ENCODE measurements around the gene PDE7B.

The PDE7B gene

DNA sequence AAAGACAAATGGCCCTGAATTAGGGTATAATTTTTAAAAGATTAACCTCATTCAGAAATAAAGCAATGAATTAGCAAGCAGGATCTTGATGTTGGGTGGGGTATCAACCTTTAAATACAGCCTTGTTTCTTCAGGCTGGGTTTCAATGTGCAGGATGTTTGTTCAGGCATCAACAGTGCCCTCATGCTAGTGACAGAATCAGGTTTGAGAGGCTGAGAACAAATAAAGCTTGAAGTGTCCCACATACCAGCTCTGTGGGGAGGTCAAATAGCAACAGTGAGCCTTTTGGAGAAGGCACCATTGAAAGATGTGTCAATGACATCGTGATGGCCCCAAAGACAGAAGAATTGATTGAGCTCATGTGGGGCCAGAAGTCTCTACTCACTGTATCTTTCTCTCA, 330.4 kb downstream of the PDE7B start:
- H3K4me3 Mint-ChIP-seq: no peak overlapping the region
- H3K27me3 Mint-ChIP-seq: no peaks in the 10 kb centered on the region
- H3K27ac Mint-ChIP-seq: no peak overlapping the region
- H3K36me3 Mint-ChIP-seq: peaks cover 3% of the 10 kb centered on the region
- H3K9me3 Mint-ChIP-seq (ENCODE audit: low read depth): no peaks in the 10 kb centered on the region
- no peaks in the 10 kb centered on the region for H3K4me1 Mint-ChIP-seq (ENCODE audit: low read depth)

DNA sequence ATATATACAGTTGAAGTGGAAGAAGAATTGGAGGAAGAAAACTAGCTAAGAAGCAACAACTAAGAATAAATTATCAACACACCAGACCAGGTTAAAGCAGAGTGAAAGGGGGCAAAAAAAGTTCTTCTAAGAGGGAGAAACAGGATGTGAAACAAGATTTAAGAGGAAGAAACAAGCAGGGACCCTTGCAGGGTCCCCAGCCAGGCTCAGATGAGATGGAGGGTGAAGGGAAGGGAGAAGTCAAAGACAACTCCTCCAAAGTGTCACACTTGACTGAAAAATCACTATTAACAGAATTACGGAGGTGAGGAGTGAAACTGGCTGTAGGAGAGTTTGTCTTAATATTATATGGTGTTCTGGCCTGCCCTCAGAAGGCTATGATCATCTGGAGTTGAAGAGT, 333.2 kb downstream of the PDE7B start:
- Mint-ChIP-seq H3K4me3 (no peak overlapping the region), H3K4me1 (ENCODE audit: low read depth) (no peaks in the 10 kb centered on the region), H3K9me3 (ENCODE audit: low read depth) (no peaks in the 10 kb centered on the region), H3K27me3 (no peaks in the 10 kb centered on the region), H3K27ac (no peak overlapping the region), H3K36me3 (no peaks in the 10 kb centered on the region)

DNA sequence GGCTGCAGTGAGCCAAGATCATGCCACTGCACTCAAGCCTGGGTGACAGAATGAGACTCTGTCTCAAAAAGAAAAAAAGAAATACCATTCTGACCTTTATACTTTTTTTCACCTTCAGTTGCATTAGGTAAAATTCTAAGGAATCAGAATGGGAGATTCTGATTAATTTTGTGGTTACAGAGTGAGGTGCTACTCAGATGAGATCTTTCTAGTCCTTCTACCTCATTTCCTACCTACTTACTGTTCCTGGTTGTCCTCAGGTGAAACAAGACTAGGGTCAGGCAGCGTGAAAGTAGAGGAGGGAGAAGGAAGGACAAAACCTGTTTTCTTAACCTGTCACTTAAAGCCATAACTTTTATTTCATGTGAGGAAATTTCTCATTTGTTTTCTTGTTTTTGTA, 334.9 kb downstream of the PDE7B start:
- Mint-ChIP-seq H3K4me3 (no peak overlapping the region), H3K9me3 (ENCODE audit: low read depth) (no peaks in the 10 kb centered on the region), H3K4me1 (ENCODE audit: low read depth) (no peaks in the 10 kb centered on the region), H3K27ac (no peak overlapping the region), H3K36me3 (no peaks in the 10 kb centered on the region), H3K27me3 (no peaks in the 10 kb centered on the region)

DNA sequence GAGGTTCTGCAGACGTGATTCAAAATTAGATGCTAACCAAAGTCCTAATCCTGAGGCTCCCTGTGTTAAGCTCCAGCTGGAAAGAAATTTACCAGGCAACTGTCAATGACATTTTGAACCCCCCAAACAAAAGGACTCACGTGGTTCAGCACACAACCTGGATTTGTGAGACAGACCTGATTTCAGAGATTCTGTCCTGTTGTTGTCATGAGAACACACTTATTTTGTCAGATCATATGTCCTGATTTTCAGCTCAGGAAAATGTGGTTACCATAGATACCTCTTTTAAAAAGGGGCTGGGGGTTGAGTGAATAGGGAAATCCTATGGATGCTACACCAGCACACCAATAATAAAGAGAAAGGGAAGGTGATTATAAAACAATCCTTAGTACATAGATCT, 337.0 kb downstream of the PDE7B start:
- Mint-ChIP-seq H3K4me3 (no peak overlapping the region), H3K27me3 (no peaks in the 10 kb centered on the region), H3K9me3 (ENCODE audit: low read depth) (no peaks in the 10 kb centered on the region), H3K27ac (no peak overlapping the region), H3K4me1 (ENCODE audit: low read depth) (no peaks in the 10 kb centered on the region), H3K36me3 (no peaks in the 10 kb centered on the region)

DNA sequence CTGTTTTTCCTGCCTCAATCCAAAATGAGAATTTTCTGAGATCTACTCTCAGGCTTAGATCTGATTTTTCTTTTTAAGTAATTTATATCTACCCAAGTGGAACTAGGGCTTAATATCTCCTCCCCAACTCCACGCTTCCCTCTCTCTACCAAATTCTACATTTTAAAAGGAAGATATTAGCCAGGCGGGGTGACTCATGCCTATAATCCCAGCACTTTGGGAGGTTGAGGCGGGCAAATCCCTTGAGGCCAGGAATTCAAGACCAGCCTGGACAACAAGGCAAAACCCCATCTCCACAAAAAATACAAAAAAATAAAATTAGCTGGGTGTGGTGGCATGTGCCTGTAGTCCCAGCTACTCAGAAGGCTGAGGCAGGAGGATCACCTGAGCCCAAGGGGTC, 337.6 kb downstream of the PDE7B start:
- H3K4me3 Mint-ChIP-seq: no peak overlapping the region
- H3K27me3 Mint-ChIP-seq: no peaks in the 10 kb centered on the region
- H3K36me3 Mint-ChIP-seq: no peaks in the 10 kb centered on the region
- no peaks in the 10 kb centered on the region for H3K9me3 Mint-ChIP-seq (ENCODE audit: low read depth)
- no peaks in the 10 kb centered on the region for H3K4me1 Mint-ChIP-seq (ENCODE audit: low read depth)
- H3K27ac Mint-ChIP-seq: no peak overlapping the region

DNA sequence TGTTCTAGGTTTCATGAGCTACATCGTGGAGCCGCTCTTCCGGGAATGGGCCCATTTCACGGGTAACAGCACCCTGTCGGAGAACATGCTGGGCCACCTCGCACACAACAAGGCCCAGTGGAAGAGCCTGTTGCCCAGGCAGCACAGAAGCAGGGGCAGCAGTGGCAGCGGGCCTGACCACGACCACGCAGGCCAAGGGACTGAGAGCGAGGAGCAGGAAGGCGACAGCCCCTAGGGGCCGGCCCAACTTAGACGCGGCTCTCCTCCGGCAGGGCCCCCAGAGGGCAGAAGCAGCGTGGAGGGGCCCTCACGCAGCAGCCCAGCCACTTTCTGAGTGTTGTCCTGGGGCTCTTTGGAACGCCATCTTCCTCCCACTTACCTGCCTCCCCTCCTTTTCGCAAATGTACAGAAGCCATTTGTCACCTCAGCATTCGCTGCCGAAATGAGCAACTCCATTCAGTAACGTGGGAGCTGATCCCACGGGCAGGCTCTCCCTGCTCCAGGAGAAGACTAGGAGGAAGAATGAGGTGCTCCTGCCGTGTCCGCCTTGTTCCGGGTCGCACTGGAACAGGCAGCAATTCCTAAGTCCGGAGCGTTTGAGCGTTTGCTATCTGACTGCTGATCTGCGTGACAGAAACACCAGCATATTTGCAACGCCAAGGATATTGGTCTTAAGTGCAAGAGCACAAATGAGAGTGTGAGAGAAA, 340.3 kb downstream of the PDE7B start:
- Mint-ChIP-seq H3K36me3 (no peaks in the 10 kb centered on the region), H3K4me1 (ENCODE audit: low read depth) (no peaks in the 10 kb centered on the region), H3K9me3 (ENCODE audit: low read depth) (no peaks in the 10 kb centered on the region), H3K4me3 (no peak overlapping the region), H3K27me3 (no peaks in the 10 kb centered on the region), H3K27ac (no peak overlapping the region)

DNA sequence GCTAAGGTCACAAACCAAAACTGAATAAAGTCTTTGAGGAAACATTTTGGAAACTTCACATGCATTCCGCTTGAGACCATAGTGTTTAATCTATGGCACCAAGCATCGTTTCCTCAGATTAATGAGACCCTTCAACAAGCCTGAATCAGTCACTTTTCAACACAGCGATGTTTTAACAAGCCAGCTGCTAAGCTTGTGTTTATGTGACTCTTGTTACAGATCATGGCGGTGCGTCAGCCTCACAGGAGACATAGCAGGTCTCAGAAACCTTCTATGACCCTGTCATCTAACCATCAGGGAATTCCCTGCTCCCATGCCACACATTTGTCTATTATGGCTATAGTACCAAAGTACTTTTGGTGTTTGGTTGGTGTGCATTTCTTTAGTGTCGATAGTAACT, 341.4 kb downstream of the PDE7B start:
- Mint-ChIP-seq H3K9me3 (ENCODE audit: low read depth) (no peaks in the 10 kb centered on the region), H3K4me1 (ENCODE audit: low read depth) (no peaks in the 10 kb centered on the region), H3K36me3 (no peaks in the 10 kb centered on the region), H3K4me3 (no peak overlapping the region), H3K27me3 (no peaks in the 10 kb centered on the region), H3K27ac (no peak overlapping the region)

DNA sequence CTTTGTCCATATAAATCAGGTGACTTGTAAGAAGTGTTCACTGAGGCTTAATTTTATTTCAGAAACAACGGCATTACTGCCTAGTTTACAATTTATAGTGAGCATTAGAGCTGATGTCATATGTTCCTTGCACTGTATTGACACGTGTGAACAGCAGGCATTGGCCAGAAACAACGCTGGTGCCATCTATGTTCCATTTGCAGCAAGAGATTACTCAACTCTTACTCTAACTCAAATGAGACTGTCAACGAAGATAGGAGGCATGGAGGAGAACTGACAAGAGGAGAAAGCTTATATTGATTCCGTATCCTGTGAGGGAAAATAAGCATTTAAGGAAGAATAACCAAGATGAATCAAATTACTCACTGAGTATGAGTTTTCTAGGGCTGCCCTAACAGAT, 350.2 kb downstream of the PDE7B start:
- Mint-ChIP-seq H3K4me1 (ENCODE audit: low read depth) (no peaks in the 10 kb centered on the region), H3K27ac (no peak overlapping the region), H3K36me3 (no peaks in the 10 kb centered on the region)

GRCh38 chr6:136208783-136209182, 357.3 kb downstream of the PDE7B start:
- Mint-ChIP-seq H3K27me3 (no peaks in the 10 kb centered on the region), H3K36me3 (peaks cover 2% of the 10 kb centered on the region), H3K4me1 (ENCODE audit: low read depth) (no peaks in the 10 kb centered on the region), H3K27ac (no peak overlapping the region), H3K4me3 (no peak overlapping the region), H3K9me3 (ENCODE audit: low read depth) (no peaks in the 10 kb centered on the region)

More for the DNA sequence above, 350.2 kb downstream of the PDE7B start:
- Mint-ChIP-seq H3K9me3 (ENCODE audit: low read depth) (no peaks in the 10 kb centered on the region), H3K27me3 (no peaks in the 10 kb centered on the region), H3K4me3 (no peak overlapping the region)

DNA sequence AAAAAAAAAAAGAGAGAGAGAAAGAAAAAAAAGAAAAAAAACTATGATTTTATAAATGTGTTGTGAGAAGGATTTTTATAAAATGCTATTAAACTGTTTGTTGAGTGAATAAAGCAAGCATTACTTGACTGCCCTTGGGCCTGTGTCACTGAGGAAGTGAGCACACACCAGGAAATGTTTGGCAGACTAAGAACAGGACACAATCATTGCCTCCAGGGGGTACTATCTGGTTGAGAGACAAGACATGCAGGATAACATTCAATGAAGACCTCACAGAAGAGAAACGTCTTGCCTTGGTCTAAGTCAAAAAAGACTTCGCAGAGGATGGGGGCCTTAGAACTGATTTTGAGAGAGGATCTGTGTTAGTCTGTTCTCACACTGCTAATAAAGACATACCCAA, 358.0 kb downstream of the PDE7B start:
- Mint-ChIP-seq H3K27ac (no peak overlapping the region), H3K4me3 (no peak overlapping the region), H3K36me3 (peaks cover 2% of the 10 kb centered on the region), H3K27me3 (no peaks in the 10 kb centered on the region), H3K4me1 (ENCODE audit: low read depth) (no peaks in the 10 kb centered on the region), H3K9me3 (ENCODE audit: low read depth) (no peaks in the 10 kb centered on the region)

DNA sequence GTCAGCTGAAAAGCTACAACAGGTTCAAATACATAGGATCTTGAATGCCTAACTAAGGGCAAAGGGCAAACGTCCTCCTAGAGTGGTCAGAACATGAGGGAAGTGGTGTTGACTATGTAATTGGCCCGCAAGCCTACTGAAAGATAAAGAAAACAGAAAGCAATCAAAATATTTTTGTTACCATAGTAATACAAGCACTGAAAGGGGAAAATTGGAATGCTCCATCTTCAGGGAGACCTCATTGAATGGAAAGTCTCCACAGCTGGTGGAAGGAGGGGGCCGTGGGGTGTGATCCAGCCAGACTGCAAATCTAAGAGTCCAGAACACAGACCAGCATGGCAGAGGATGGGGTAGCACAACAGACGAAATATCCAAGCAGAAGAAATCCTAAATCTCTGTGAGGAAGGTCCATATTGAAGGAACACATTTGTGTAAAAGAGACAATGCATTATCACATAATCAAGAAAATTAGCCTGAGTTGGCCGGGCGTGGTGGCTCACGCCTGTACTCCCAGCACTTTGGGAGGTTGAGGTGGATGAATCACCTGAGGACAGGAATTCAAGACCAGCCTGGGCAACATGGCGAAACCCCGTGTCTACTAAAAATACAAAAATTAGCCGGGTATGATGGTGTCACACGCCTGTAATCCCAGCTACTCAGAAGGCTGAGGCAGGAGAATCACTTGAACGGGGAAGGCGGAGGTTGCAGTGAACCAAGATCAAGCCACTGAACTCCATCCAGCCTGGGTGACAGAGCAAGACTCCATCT, 359.1 kb downstream of the PDE7B start:
- H3K27me3 Mint-ChIP-seq: no peaks in the 10 kb centered on the region
- H3K9me3 Mint-ChIP-seq (ENCODE audit: low read depth): no peaks in the 10 kb centered on the region
- H3K4me1 Mint-ChIP-seq (ENCODE audit: low read depth): no peaks in the 10 kb centered on the region
- H3K27ac Mint-ChIP-seq: no peak overlapping the region
- peaks cover 2% of the 10 kb centered on the region for H3K36me3 Mint-ChIP-seq
- H3K4me3 Mint-ChIP-seq: no peak overlapping the region

DNA sequence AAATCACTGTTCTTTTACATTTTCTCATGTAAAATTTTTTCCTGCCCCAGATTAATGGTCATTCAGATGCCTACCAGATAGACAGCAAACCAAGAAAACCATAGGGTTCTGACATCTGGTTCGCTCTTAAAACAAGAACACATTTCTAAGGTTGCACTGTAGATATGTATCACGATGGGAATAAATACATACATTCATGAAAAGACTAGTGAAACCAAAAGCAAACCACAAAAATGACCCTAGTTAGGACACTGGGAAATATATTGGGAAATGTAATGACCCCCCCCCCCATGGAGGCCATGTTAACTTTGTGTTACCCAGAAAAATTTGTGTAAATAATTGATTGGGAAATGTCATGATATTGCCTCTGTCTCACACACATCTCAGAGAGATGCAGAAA, 361.1 kb downstream of the PDE7B start:
- Mint-ChIP-seq H3K9me3 (ENCODE audit: low read depth) (no peaks in the 10 kb centered on the region), H3K27ac (no peak overlapping the region), H3K27me3 (no peaks in the 10 kb centered on the region), H3K4me3 (no peak overlapping the region), H3K4me1 (ENCODE audit: low read depth) (no peaks in the 10 kb centered on the region), H3K36me3 (no peaks in the 10 kb centered on the region)

DNA sequence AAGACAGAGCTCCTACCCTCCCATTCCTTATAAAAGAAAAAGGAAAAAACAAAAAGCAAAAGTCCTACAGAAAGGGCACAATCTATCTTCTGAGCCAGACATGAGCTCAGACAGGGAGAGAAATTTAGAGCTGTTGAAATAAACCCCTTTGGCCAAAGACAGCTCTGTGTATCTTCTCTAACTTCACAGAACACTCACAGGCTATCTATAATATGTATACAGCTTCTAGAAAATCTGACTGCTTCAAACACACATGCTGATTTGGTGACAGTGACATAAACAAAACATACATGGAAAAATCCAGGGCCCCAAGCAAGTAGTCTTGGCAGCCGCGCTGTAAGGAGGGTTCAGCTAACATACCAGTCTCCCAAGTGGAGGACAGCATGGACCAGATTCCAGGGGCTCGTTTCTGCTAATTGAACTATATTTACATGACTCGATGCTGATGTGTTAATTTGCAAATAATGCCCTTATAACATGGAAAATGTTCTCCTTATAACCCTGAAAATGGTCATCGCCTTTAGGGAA, 361.6 kb downstream of the PDE7B start:
- H3K36me3 Mint-ChIP-seq: no peaks in the 10 kb centered on the region
- no peak overlapping the region for H3K27ac Mint-ChIP-seq
- no peaks in the 10 kb centered on the region for H3K27me3 Mint-ChIP-seq
- no peaks in the 10 kb centered on the region for H3K4me1 Mint-ChIP-seq (ENCODE audit: low read depth)
- H3K4me3 Mint-ChIP-seq: no peak overlapping the region
- no peaks in the 10 kb centered on the region for H3K9me3 Mint-ChIP-seq (ENCODE audit: low read depth)

GRCh38 chr6:136213853-136214252, 362.4 kb downstream of the PDE7B start:
- Mint-ChIP-seq H3K9me3 (ENCODE audit: low read depth) (no peaks in the 10 kb centered on the region), H3K27me3 (no peaks in the 10 kb centered on the region), H3K4me1 (ENCODE audit: low read depth) (no peaks in the 10 kb centered on the region), H3K4me3 (no peak overlapping the region), H3K27ac (no peak overlapping the region), H3K36me3 (no peaks in the 10 kb centered on the region)

GRCh38 chr6:136216503-136217401, 365.3 kb downstream of the PDE7B start:
- no peaks in the 10 kb centered on the region for H3K4me1 Mint-ChIP-seq (ENCODE audit: low read depth)
- no peaks in the 10 kb centered on the region for H3K9me3 Mint-ChIP-seq (ENCODE audit: low read depth)
- no peaks in the 10 kb centered on the region for H3K36me3 Mint-ChIP-seq
- H3K4me3 Mint-ChIP-seq: no peak overlapping the region
- H3K27ac Mint-ChIP-seq: no peak overlapping the region
- no peaks in the 10 kb centered on the region for H3K27me3 Mint-ChIP-seq

Data from activated naive CD8-positive, alpha-beta T cell (primary cell).